Stomach (tissue), 9 donors: ENCODE data around the gene UBAC1. TPM values are rescaled to one million over a fixed set of nuclear protein-coding genes. Genes with fewer than 3 reads are reported as not detected.

Experiments used
- DNase-seq, 2 donors: peaks; one replicate each; pipeline versions ENCODE4 v3.0.0 to v3.0.0-alpha.2; 2013 to 2019
- H3K27ac ChIP-seq, 5 donors: fragments of 200-600 bp in 4 of 5; sonication (generic) in 4 of 5; one replicate each; pipeline ENCODE4 v1.5.1; 2013 to 2019; ENCODE audit warnings: mild to moderate bottlenecking in 1 of 5, moderate library complexity in 1 of 5
- H3K27me3 ChIP-seq, 3 donors: fragments of 200-600 bp; sonication (generic); one replicate each; pipeline ENCODE4 v1.5.1; 2017 to 2019; ENCODE audit warnings: mixed run types in 1 of 3
- H3K36me3 ChIP-seq, 4 donors: fragments of 200-600 bp; sonication (generic); 1 replicate in 3 of 4; 2 replicates in 1 of 4; pipeline ENCODE4 v1.5.1; 2016 to 2019
- H3K4me1 ChIP-seq, 4 donors: fragments of 200-600 bp; sonication (generic); one replicate each; pipeline ENCODE4 v1.5.1; 2016 to 2019
- H3K4me3 ChIP-seq, 4 donors: fragments of 200-600 bp; sonication (generic) in 3 of 4; one replicate each; pipeline ENCODE4 v1.5.1; 2016 to 2019; ENCODE audit warnings: mild to moderate bottlenecking in 1 of 4
- H3K9me3 ChIP-seq, 4 donors: fragments of 200-600 bp; sonication (generic); one replicate each; pipeline ENCODE4 v1.5.1; 2016 to 2019
- EP300 ChIP-seq: sonication (generic); formaldehyde crosslinking; IDR thresholded peaks from one replicate; pipeline ENCODE4 v1.6.1; 2017; ENCODE audit warnings: antibody characterized with exemption
- POLR2A ChIP-seq, 4 donors: fragments of 450-650 bp; IDR thresholded peaks; one replicate each; pipeline ENCODE4 v1.6.1; 2016; ENCODE audit warnings: antibody characterized with exemption in 4 of 4, control low read depth in 2 of 4, mild to moderate bottlenecking in 1 of 4, moderate library complexity in 1 of 4
- POLR2AphosphoS5 ChIP-seq, 3 donors: sonication (generic); formaldehyde crosslinking; IDR thresholded peaks; one replicate each; pipeline ENCODE4 v1.6.1; 2016; ENCODE audit warnings: antibody characterized with exemption in 3 of 3
- WGBS, 5 donors: extraction: QIAGEN DNeasy Blood & Tissue Kit in 3 of 5; methylation state at CpG; one replicate each; pipeline versions ENCODE4 v1.1.5 to v1.1.7; 2013 to 2018; 5-methylcytosine and 5-hydroxymethylcytosine counted together
- intact Hi-C: fragments of 100-400 bp; cut with DNase I; formaldehyde crosslinking; loops from one replicate; pipeline ENCODE4 v1.15.1; 2023; ENCODE audit warnings: low total_unique reads
- polyA plus RNA-seq, 3 donors: library from polyadenylated mRNA; stranded (reverse); fragments of 200-250 nt; gene quantifications; one replicate each; pipeline ENCODE4 v1.2.3, GENCODE V29; 2013
- total RNA-seq, 5 donors: library from RNA; depleted of rRNA; stranded (reverse); fragments of >200 nt; gene quantifications; one replicate each; pipeline versions ENCODE4 v1.1.0 to v1.2.3, GENCODE V29; 2014 to 2016
- TF ChIP-seq, protein P1 (sequence below), 7 experiments: fragments of 450-650 bp in 4 of 7; fragments of 200-600 bp in 3 of 7; sonication (generic) in 3 of 7; IDR thresholded peaks; one replicate each; pipeline ENCODE4 v1.5.1; 2016 to 2019; ENCODE audit warnings: antibody characterized with exemption in 7 of 7, control low read depth in 2 of 7, mild to moderate bottlenecking in 1 of 7
- donor health status: healthy with polysubstance abuse.
- donor health status: Bipolar disorder and iron deficiency.
- donor health status: healthy.

UBAC1 gene
- total and polyA plus RNA-seq, 8 donors = 22.6 to 70.1 (median 42.6) TPM

DNA sequence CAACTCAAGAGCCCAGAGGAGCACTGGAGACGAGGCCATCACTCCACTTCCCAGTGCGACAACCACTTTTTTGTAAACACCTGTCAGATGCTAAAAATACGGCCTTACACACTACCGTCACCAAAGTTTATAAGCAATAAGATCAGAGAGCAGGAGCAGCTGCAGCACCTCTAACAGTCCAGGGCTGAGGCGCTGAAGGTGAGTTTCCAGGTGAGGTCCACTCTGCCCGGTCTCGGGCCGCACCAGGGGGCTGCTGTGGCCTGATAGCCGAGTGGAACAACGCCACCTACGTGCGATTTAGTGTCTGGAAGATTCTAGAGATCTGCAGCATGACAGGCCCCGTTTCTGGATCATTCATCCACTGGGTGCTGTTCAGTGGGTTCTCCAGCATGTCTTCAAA lies 28.1 kb downstream of the UBAC1 start:
- no peaks in the 10 kb centered on the region for H3K9me3 ChIP-seq
- H3K4me3 ChIP-seq = no peak overlapping the region
- TF ChIP-seq POLR2A (IDR thresholded peaks at IDR 0.05) (no peak), POLR2AphosphoS5 (IDR thresholded peaks at IDR 0.05) (no peak), EP300 (no peak)
- TF ChIP-seq, protein P1, sequence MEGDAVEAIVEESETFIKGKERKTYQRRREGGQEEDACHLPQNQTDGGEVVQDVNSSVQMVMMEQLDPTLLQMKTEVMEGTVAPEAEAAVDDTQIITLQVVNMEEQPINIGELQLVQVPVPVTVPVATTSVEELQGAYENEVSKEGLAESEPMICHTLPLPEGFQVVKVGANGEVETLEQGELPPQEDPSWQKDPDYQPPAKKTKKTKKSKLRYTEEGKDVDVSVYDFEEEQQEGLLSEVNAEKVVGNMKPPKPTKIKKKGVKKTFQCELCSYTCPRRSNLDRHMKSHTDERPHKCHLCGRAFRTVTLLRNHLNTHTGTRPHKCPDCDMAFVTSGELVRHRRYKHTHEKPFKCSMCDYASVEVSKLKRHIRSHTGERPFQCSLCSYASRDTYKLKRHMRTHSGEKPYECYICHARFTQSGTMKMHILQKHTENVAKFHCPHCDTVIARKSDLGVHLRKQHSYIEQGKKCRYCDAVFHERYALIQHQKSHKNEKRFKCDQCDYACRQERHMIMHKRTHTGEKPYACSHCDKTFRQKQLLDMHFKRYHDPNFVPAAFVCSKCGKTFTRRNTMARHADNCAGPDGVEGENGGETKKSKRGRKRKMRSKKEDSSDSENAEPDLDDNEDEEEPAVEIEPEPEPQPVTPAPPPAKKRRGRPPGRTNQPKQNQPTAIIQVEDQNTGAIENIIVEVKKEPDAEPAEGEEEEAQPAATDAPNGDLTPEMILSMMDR (IDR thresholded peaks at IDR 0.05) = no peak
- no peak overlapping the region for H3K27ac ChIP-seq
- no peaks in the 10 kb centered on the region for H3K4me1 ChIP-seq
- H3K27me3 ChIP-seq = no peaks in the 10 kb centered on the region
- 91 to 95% (median 93%) methylated on average over 13 of the region's 13 CpGs for WGBS, 5 donors
- no peak for DNase-seq
- intact Hi-C loops = no loop called here
- peaks cover 32 to 97% (median 84%) of the 10 kb centered on the region in 4 donors for H3K36me3 ChIP-seq

DNA sequence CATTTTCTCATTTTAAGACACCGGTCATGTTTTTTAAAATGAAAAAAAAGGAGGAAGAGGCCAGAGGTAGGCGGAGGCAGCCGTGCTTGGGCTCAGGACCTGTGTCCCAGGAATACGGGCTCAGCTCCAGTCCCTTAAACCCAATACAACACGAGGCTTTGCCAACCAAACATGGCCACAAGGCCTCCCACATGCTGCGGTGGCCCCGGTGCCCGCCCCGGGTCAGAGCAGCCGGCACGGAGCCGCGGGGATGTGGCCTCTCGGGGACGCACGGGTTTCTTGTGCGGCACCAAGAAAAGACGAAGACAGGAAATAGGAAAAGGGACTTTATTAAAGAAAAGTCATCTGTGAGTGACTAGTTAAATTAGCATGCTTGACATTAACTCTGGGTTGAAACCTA lies 28.5 kb downstream of the UBAC1 start:
- TF ChIP-seq, protein P1 (IDR thresholded peaks at IDR 0.05) = no peak
- TF ChIP-seq POLR2A (IDR thresholded peaks at IDR 0.05) = no peak
- no peak for TF ChIP-seq EP300
- TF ChIP-seq POLR2AphosphoS5 (IDR thresholded peaks at IDR 0.05) = no peak
- intact Hi-C loops = no loop called here
- peaks cover 28 to 92% (median 79%) of the 10 kb centered on the region in 4 donors for H3K36me3 ChIP-seq
- WGBS, 5 donors = 95 to 98% (median 97%) methylated on average over 18 of the region's 18 CpGs
- no peak overlapping the region for H3K4me3 ChIP-seq
- no peak overlapping the region for H3K27ac ChIP-seq
- no peak for DNase-seq
- no peaks in the 10 kb centered on the region for H3K9me3 ChIP-seq
- H3K27me3 ChIP-seq = no peaks in the 10 kb centered on the region
- H3K4me1 ChIP-seq = peaks cover 0 to under 1% (median 0%) of the 10 kb centered on the region in 4 donors

DNA sequence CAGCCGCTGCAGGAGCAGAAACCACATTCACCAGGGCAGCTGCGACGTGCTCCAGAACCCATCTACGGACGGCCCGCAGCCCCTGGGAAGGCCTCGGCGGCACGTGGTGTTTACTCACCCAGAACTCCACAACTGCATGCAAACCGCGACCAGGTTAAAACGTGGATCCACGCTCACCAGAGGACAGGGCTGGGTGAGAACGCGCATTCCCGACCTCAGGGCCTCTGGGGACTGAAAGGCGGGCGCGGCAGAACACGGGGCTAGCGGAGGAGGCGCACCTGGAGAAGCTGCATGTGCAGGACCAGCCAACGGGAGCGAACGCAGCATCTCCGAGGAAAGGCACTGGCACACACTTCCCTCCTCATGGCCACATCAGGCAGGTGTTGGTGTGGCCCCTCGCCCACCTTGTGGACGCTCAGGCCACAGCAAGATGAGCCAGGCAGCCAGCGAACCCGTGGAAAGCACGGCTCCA lies 29.8 kb downstream of the UBAC1 start:
- TF ChIP-seq POLR2A (IDR thresholded peaks at IDR 0.05) (no peak), EP300 (no peak), POLR2AphosphoS5 (IDR thresholded peaks at IDR 0.05) (no peak)
- TF ChIP-seq, protein P1 (IDR thresholded peaks at IDR 0.05) = no peak
- H3K36me3 ChIP-seq = peaks cover 24 to 83% (median 72%) of the 10 kb centered on the region in 4 donors
- H3K27me3 ChIP-seq = no peaks in the 10 kb centered on the region
- no peak overlapping the region for H3K4me3 ChIP-seq
- no peaks in the 10 kb centered on the region for H3K9me3 ChIP-seq
- WGBS, 5 donors = 78 to 93% (median 89%) methylated on average over 13 to 31 of the region's 31 CpGs
- no peak overlapping the region for H3K27ac ChIP-seq
- intact Hi-C loops = no loop called here
- no peak for DNase-seq
- peaks cover 0 to 13% (median 4%) of the 10 kb centered on the region in 4 donors for H3K4me1 ChIP-seq

DNA sequence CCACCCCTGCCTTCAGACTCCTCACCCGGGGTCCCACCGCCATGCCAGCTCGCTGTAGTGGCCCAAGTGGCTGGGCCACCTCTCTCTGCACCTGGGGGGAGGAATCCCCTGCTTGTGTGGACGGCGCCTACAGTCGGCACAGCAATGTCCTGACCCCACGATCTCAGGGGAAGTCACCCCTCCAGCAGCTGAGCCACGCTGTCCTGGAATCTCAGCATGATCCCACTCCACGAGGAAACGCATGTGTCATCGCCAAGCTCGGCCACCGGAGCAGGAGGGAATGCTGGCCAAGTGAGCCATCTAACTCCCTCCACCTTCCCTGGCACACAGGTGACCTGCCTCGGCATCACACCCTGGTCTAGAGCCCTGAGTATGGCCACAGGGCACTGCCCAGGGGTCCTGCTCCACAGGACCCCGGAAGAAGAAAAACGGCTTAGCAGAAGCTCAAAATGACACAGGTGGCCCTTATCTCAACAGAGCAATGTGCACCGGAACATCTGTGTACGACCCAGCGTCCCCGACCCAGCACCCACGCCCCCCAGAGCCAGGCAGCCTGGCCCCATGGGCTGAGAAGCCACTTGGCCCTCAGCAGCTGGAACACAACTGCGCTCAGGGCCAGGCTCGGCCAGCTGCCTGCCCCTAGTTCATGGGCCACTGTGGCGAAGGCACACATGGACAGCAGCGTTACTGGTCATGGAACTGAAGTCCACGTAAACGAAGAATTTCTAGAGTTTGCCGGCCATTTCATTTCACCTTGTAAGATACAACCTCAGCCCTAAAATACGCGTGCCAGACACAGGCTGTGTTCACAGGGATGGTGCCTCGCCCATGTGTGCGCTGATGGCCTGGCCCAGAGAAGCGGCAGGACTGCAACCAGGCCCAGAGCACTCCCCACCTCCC lies 30.5 kb downstream of the UBAC1 start:
- Histone ChIP-seq H3K4me3 (no peak overlapping the region), H3K27me3 (no peaks in the 10 kb centered on the region), H3K4me1 (peaks cover 0 to 13% (median 4%) of the 10 kb centered on the region in 4 donors), H3K27ac (no peak overlapping the region), H3K36me3 (peaks cover 24 to 82% (median 65%) of the 10 kb centered on the region in 4 donors), H3K9me3 (no peaks in the 10 kb centered on the region)
- intact Hi-C loops = no loop called here
- TF ChIP-seq EP300 (no peak), POLR2A (IDR thresholded peaks at IDR 0.05) (no peak), POLR2AphosphoS5 (IDR thresholded peaks at IDR 0.05) (no peak)
- TF ChIP-seq, protein P1 (IDR thresholded peaks at IDR 0.05) = no peak
- no peak for DNase-seq
- WGBS, 5 donors = 94 to 96% (median 94%) methylated on average over 21 to 33 of the region's 33 CpGs
